ENCODE data around the gene HSD3B2.
"Not testable (repeated sequence)": the region's sequence is repeated elsewhere in the genome, so short reads cannot be mapped to it uniquely, and the experiment has no call there.

The HSD3B2 gene

DNA sequence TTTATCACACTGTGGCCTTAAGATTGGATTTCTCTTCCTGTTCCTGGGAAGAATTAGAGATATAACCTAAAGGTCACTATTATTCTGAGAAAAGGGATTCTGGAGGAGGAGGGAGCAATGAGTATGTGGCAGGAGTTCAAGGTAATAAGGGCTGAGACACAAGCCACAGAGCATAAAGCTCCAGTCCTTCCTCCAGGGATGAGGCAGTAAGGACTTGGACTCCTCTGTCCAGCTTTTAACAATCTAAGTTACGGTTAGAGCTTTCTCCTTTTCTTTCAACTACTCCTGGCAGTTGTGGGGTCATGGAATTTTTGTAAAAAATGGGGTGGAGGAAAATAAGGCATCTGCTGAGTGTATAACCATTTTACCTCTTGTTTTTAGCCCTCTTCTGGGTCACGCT, at the start of gene HSD3B2:
Gene HSD3B2, plus strand, starts transcription at position 201 of the 400 bp plus-strand sequence. CDS start 270 bp downstream, outside the sequence.
- no peak for DNase-seq (ENCODE audit: low spot score)

DNA sequence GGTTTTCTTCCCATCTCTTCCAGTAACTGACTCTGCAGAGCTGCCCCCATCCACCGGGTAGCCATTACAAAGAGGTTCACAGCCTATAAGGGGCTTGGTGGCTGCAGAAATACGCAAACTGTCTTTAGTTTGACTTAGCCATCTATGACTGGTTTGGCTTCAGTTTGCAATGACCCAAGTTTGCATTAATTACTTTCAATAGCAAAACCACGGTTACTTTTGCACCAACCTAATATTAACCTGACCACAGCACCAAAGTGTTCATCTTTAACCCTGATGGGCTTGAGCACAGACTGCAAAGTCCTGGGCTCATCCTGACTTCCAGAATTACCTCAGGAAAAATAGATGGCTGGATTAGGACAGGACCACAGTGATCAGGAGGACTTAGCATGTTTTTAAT, 48.5 kb upstream of the HSD3B2 start:
- DNase-seq (ENCODE audit: low spot score), result no peak

DNA sequence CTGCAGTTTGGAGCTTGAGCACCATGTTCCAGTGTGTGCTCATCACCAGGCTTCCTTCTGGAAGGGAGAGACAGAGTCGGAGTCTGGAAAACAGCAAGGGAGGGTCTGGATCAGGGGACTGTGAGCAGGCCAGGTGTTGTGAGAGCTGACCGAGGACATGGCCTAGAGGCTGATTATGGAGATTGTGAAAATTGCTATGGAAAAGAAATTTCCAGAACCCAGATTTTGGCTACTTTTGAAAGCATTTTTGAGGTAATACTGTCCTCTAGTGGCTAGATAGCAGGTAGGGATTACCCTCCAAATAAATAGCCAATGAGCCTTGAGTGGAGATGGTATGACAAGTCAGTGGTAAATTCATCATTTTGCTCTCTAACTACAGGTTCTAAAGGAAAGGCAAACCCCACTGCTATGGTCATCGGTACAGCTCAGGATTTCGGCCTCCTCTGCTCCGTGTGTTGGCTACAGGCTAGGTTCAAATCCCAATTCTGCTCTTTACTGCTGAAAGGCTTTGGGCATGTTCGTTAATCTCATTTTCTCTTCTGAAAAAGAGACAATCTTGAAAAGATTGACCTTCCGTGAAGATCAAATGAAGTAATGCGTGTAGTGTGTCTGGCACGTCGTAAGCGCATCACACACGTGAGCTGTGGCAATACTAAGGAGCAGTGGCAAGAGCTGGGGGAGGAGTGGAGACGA, 47.4 kb upstream of the HSD3B2 start:
- peak; percentile 42 for DNase-seq (ENCODE audit: low spot score)

DNA sequence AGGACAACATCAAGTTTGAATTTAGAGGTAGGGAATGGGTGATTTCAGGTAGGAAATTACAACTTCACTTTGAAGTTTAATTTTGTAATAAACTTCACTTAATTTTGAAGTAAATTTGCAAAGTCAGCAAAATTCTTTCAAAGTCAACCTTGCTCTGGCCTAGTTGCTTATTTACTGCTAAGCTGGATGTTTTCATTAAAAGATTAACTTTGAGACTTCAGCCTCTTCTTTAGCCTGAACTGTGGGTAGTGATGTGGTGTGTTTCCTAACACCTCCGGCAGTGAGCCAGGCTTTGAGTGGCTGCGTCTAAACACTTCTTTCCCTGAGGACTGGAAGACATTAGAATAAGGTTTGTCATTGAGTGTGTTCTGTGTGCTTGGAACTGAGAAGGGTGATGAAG, 46.4 kb upstream of the HSD3B2 start, which contains the start of gene HAO2:
Gene HAO2, plus strand, starts transcription at position 232 of the 400 bp plus-strand sequence. CDS start 12,301 bp downstream, outside the sequence.
- no peak for DNase-seq (ENCODE audit: low spot score)

DNA sequence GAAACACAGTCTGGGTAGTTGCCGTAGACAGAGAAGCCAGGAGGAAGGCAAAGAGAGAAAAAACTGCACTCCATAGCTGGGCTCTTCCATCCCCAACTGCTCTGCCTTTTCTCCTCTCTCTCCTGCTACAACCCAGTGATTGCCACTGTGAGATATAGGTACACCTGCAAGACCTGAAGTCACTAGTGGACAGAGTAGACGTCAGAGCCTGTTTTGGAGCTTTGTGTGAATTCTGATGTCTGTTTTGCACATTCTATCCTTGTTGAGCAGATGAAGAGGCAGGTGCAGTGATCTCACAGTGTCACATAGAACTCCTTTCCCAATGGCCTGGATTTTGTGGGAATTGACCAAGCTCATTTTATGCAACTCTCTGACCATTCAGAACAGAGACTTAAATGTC, 44.2 kb upstream of the HSD3B2 start:
- no peak for DNase-seq (ENCODE audit: low spot score)

DNA sequence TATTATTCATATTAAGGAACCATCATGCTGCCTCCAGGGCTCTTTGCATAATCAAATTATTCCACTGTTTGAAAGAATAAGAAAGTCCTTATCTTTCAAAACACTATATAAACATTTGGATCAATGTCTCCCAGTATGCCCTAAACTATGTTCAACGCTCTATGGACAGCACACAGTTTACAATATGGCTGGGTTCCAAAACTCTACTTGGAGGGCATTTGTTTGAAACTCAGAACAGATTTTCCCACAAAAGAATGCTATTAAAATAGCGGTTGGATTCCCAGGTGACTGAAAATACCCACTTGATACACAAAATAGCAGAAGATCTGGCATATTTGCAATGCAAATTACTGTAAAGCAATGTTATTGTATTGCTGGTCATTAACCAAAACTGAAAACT, 43.1 kb upstream of the HSD3B2 start:
- no peak for DNase-seq (ENCODE audit: low spot score)

DNA sequence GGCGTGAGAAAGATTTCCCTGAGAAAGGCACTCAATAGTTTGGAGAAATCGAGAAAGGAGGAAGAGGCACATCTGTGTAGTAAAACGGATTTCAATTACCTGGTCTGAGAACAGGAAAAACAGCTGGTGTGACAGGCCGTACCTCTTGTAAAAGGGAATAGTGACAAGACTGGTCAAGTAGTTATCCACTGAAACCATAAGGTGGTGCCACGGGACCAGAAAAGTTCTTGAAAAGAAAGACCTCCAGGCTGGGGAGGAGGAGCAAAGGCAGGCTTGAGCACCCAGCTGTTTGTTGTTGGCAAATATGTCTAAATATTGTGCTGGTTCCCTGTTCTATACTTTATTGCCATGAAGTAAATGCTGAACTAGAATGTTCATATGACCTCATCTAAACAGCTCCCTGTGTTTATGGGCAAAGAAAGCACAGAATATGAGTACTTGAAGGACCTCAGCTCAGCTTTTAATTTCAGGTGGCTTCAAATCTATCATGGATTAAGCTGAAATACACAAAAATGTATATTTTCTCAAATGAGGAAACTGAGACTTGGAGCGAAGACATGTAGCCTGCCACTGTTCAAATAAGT, 42.4 kb upstream of the HSD3B2 start:
- no peak for DNase-seq (ENCODE audit: low spot score)

DNA sequence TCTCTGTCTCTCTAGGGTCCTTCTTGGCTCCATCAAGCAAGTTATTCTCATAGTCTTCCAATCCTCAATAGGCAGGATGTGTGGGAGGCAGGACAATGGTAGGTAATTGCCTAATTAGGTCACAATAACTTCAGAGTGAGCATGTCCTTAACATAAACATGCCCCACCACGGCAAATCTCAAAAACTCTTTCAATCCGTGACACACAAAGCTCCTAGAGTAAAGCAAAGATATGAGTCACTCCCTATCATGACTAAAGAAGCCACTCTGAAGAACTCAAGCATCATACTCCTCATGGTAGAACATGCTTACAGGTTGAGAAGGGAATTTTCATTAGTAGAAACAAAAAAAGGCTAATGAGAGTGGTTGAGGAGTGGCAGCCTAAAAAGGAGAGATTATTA, 41.5 kb upstream of the HSD3B2 start:
- DNase-seq (ENCODE audit: low spot score), result no peak

DNA sequence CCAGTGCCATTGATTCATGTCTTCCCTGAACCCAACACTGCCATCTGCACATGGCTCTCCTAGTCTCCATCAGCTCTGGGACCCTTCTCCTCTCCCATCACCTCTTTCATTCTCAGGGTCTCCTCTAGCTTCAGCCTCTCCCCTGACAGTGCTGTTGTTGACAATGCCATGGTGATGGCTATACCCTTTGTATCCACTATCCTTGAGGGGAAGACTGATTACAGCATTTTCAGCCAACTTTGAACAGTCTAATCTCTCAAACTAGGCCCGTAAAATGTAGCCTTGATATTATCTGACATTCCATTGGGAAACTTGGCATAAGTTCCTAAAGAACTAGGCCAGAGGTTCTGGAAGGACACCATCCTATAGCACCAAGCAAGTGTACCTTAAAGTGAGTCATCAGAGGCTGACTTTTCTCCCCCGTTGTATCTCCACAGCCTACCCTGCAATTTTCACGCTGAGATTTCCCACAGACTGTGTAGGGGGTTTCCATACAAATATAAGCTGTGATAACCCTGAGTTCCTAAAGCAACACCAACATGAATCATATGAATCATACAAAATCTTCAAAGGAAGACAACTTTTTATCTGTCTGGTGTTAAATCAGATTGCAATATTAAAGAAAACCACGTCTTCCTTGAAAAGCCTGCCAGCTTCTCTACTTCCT, 40.6 kb upstream of the HSD3B2 start:
- no peak for DNase-seq (ENCODE audit: low spot score)

DNA sequence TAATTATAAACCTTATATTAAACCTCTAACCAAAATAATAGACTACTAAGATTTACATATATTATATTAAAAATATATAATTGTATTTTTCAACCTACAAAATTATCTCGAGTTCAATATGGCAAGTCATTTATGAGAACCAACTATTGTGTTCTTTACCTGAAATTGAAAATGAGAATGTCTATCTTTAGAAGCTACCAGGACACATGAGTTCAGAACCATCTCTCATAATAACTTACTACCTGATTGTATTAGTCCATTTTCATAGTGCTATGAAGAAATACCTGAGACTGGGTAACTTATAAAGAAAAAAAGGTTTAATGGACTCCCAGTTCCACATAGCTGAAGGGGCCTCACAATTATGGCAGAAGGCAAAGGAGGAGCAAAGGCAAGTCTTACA, 39.6 kb upstream of the HSD3B2 start:
- no peak for DNase-seq (ENCODE audit: low spot score)

DNA sequence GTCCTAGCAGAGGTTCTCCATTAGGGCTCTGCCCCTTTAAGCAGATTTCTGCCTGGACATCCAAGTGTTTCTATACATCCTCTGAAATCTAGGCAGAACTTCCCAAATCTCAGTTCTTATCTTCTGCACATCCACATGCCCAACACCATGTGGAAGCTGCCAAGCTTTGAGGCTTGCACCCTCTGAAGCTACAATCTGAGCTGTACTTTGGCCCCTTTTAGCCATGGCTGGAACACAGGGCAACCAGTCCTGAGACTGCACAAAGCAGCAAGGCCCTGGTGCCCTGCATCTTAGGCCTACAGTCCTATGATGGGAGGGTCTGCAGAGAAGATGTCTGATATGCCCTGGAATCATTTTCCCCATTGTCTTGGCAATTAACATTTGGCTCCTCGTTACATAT, 38.4 kb upstream of the HSD3B2 start:
- no peak for DNase-seq (ENCODE audit: low spot score)

DNA sequence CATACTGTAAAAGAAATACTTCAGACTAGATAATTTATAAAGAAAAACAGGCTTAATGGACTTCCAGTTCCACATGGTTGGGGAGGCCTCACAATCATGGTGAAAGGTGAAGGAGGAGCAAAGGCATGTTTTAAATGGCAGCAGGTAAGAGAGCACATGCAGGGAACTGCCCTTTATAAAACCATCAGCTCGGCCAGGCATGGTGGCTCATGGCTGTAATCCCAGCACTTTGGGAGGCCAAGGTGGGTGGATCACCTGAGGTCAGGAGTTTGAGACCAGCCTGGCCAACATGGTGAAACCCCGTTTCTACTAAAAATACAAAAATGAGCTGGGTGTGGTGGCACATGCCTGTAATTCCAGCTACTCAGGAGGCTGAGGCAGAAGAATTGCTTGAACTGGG, 37.4 kb upstream of the HSD3B2 start:
- DNase-seq (ENCODE audit: low spot score), result not testable (repeated sequence)

DNA sequence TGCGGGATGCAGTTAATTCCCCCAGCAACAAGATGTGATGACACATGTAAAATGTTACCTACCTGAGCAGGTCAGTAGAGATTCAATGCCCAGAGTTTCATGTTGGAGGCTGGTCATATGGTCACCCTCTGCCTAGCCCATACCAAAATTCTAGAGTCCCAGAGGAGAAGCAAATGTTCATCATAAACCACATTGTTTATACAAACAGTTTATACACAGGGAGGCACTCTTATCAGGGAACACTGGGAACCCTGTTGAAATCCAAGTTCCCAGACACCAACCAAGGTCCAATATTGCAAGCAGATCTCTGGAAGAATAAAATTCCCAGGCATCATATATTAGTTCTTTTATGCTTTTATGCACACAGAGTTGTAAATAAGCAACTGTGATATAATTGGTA, 35.8 kb upstream of the HSD3B2 start:
- DNase-seq (ENCODE audit: low spot score), result no peak

DNA sequence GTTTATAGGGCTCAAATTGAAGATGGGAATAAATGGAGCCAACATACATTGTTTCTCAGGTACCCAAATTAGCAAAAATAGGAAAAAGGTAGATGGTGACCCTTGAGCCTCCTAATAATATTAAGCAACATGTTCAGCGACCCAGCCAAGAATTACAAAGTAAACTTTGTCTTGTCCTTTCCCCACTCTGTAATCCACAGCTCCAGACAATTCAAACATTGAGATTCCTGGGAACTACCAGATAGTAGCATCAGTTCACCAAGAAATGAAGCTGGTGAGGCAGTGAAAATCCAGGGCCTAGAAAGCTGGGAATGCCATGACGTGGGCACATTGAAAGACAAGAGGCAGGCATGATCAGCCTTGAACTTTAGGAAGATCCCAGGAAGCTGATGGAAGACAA, 34.6 kb upstream of the HSD3B2 start:
- DNase-seq (ENCODE audit: low spot score), result no peak

DNA sequence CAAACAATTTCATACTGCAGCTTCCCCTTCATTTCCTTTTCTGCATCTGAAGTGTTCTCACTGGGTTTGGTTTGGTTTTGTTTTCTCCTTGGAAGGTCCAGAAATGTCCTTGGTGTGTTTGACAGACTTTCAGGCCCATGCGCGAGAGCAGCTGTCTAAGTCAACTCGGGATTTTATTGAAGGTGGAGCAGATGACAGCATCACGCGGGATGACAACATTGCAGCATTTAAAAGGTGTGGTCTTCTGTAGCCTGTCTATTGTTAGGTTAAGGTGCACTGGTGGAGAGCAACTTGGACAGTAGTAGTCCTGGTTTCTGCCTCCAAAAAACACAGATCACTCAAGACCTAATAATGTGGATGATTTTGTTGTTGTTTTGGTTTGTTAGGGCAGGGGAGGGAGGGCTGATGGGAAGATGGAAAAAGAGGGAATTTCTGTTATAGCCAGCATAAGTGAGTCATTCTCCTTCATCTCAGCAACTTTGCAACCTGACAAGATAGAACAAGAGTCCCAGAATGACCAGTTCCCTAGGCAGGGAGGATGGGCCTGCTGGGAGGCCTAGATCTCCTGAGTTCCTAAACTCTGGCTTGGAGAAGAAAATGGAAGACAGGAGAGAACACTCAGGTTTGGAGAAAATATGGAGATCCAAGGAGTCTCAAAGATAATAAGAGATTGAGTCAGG, 33.8 kb upstream of the HSD3B2 start:
- DNase-seq (ENCODE audit: low spot score), result no peak

DNA sequence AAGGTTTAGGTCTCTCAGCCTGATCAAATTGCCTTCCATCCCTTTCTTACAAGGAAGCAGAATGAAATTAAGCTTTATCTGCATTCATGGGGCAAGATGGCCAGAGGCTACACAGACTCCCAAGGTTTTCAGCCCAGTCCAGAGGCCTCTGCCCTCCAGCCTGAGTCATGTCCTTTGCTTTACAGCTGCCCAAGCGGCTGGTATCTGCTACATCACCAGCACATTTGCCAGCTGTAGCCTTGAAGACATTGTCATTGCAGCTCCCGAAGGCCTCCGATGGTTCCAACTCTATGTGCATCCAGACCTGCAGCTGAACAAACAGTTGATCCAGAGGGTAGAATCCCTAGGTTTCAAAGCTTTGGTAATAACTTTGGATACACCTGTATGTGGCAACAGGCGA, 30.4 kb upstream of the HSD3B2 start:
- DNase-seq (ENCODE audit: low spot score), result no peak

DNA sequence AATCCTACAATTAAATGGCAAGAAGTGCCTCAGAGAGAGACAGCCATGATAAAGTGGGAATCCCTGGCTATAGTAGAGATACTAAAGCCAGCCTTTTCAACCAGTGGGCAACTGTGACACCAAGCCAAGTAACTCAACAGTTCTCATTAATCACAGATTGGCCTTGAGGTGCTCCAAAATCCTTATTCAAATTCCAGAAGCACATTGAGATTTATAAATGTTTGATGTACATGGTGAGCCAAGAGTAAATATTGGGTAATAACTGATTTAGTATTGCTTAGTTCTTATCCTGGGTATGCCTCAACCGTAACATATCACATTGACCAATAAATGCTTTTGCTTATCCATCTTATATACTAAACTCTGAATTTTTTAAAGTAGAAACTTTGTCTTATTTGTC, 29.3 kb upstream of the HSD3B2 start:
- DNase-seq (ENCODE audit: low spot score), result no peak

DNA sequence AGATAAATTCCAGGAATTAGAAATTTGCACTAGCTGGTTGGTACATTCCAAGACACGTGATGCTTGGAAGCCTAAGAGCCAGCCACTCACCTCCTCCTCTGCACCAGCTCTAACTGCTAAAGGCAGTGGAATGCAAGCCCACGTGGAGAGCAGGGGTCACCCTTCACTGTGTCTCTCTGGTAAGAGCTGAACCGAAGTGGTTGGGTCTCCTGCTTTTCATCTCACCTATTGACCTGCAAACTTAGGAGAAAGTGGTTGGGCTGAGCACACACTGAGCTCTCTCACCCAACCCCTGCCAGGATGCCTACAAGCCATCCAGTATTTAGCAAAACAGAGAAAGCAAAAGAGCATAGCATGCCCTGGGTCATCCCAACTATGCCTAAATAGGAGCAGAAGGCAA, 27.1 kb upstream of the HSD3B2 start:
- no peak for DNase-seq (ENCODE audit: low spot score)

DNA sequence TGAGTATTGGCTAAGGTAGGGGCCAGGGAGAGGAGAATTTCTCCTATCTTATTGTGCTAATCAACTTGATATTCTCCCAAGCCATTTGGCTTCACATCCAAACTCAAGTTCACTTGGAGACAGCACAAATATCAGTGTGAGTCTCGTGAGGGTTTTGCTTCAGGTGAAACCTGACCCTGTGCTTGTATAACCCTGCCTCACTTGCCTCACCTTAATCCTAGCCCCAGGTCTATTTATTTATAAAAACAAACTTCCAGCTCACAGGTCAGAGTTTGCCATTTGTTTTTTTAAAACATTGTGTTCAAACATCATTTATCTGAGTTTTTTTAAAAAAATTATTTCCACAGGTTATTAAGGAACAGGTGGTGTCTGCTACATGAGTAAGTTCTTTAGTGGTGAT, 26.5 kb upstream of the HSD3B2 start:
- no peak for DNase-seq (ENCODE audit: low spot score)

DNA sequence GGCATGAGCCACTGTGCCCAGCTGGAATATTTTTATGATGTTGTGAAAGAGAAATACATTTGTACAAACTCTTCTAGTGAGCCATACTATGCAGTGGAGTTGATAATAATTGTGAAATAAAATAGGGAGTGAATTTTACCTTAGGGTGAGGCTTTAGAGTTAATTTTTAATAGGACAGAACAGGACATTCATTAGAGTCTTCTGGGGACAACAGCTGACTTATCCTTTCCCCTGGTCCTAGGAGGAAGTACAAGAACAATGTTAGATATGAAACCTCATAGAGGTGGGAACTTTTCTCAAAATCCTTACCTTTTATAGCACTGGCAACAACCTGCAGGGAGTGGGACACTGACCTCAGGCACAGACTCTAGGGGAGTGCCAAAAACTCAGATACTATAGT, 24.4 kb upstream of the HSD3B2 start:
- DNase-seq (ENCODE audit: low spot score), result no peak

DNA sequence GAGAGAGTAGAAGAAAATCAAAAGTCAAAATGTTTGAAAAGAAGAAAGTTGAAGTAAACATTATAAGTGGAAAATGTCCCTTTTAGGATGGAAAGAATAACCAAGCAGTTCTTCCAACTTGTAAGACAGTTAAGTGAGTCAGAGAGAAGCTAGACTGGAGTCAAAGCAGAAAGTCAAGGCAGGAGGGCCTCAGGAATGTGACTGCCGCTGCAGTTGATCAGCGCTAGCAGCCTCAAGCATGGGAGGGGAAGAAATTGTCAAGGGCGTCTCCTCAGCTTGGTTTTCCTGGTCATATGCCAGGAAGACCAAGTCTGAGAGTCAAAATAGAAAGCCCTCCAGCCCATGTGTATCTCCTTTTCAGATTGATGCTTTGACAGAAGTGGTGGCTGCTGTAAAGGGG, 23.2 kb upstream of the HSD3B2 start:
- DNase-seq (ENCODE audit: low spot score), result no peak

DNA sequence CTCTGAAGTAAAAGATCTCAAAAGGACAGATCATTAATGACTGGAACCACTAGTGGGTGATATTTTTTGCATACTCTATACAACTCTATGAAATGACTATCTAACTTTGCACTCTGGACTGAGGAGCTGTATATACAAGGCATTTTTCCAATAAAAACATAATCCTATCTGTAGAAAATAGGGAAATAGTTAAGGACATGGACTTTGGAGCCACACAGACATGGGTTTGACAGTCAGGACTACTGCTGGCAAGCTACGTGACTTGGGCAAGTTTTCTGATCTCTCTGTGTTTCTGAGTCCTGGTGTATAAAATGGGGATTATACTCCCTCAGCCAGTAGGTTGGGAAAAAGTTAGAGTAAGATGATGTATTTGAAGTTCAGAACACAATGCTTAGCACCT, 20.9 kb upstream of the HSD3B2 start:
- DNase-seq (ENCODE audit: low spot score), result no peak

DNA sequence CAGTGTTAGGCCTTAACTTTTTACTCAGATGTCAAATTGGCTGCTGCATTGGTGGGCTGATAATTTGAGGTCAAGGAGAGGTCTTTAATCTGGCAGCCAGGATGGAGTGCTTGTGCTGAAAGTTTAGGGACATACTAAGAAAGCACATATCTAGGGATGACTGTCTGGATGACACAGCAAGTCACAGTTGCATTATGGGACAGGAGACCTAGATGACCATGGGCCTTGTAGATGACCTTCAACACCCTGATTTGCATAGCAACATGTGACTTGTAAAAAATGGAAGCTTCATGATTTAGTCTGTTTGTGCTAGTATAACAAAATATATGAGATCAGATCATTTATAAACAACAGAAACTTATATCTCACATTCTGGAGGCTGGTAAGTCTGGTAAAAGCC, 18.0 kb upstream of the HSD3B2 start:
- DNase-seq (ENCODE audit: low spot score), result no peak
